HUES6 (cell line): ENCODE measurements around the gene TMEM260.
"Not testable (repeated sequence)": the region's sequence is repeated elsewhere in the genome, so short reads cannot be mapped to it uniquely, and the experiment has no call there.

Source experiments
- H3K27ac ChIP-seq: 2 replicates; pipeline ENCODE4 v1.7.0; 2013; ENCODE audit warnings: low read depth, mild to moderate bottlenecking, low read length, inconsistent platforms
- H3K27me3 ChIP-seq: 2 replicates; pipeline ENCODE4 v1.6.1; 2013; ENCODE audit warnings: low read length; ENCODE audit not compliant: control insufficient read depth, insufficient read depth
- H3K36me3 ChIP-seq: 2 replicates; pipeline ENCODE4 v1.6.1; 2013; ENCODE audit warnings: low read length; ENCODE audit not compliant: control insufficient read depth, insufficient read depth
- H3K4me1 ChIP-seq: 2 replicates; pipeline ENCODE4 v1.6.1; 2013; ENCODE audit warnings: low read length; ENCODE audit not compliant: control insufficient read depth, insufficient read depth
- H3K4me3 ChIP-seq: 2 replicates; pipeline ENCODE4 v1.5.1; 2013; ENCODE audit warnings: low read depth, low read length
- H3K9ac ChIP-seq: one replicate; pipeline ENCODE4 v1.6.1; 2013; ENCODE audit warnings: mild to moderate bottlenecking, low read length
- H3K9me3 ChIP-seq: 2 replicates; pipeline ENCODE4 v1.6.1; 2013; ENCODE audit warnings: low read depth, low read length; ENCODE audit not compliant: control insufficient read depth, insufficient read depth

The TMEM260 gene

GRCh38 chr14:56667290-56667689 is 87.7 kb downstream of the TMEM260 start:
- not testable (repeated sequence) for H3K27me3 ChIP-seq

DNA sequence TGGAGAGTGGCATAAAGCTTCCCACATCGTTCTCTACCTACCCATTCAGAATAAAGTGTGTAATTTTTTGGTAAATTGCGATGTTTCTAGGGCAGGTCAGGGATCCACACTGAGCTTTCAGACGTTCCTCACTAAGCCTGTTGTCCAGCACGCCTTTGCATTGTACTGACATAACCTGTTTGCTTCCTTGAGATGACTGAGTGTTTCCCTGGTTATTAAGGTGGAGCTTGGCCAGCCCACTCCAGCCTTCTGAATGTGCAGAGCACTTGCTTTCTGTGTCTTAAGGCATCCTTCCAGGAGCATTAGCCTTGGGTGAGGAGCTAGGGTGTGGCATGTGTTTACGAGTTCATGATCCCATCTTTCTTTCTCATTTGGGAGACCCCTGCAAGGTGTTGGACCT is 96.4 kb downstream of the TMEM260 start:
- H3K4me1 ChIP-seq = no peaks in the 10 kb centered on the region
- no peaks in the 10 kb centered on the region for H3K36me3 ChIP-seq
- no peak overlapping the region for H3K4me3 ChIP-seq
- no peak overlapping the region for H3K9ac ChIP-seq
- no peaks in the 10 kb centered on the region for H3K27me3 ChIP-seq
- no peak overlapping the region for H3K27ac ChIP-seq
- H3K9me3 ChIP-seq = no peaks in the 10 kb centered on the region

More at GRCh38 chr14:56667290-56667689, 87.7 kb downstream of the TMEM260 start:
- not testable (repeated sequence) for H3K4me3 ChIP-seq, H3K4me1 ChIP-seq, H3K36me3 ChIP-seq, H3K9ac ChIP-seq, H3K27ac ChIP-seq
- peaks cover 20% of the 10 kb centered on the region for H3K9me3 ChIP-seq

DNA sequence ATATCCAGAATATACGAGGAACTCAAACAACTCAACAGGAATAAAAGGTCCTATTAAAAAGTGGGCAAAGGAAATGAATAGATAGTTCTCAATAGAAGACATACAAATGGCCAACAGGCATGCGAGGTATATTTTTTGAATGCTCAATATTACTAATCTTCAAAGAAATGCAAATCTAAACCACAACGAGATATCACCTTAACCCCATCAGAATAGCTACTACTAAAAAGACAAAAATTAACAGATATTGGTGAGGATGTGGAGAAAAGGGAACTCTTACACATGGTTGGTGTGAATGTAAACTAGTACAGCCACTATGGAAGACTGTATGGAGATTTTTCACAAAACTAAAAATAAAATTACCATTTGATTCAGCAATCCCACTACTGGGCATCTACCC is 99.2 kb downstream of the TMEM260 start:
- Histone ChIP-seq H3K9me3 (no peaks in the 10 kb centered on the region), H3K27ac (no peak overlapping the region), H3K4me1 (no peaks in the 10 kb centered on the region), H3K4me3 (no peak overlapping the region), H3K9ac (no peak overlapping the region), H3K36me3 (no peaks in the 10 kb centered on the region), H3K27me3 (no peaks in the 10 kb centered on the region)

- Histone ChIP-seq H3K4me1 (peaks cover 21% of the 10 kb centered on the region), H3K4me3 (no peak overlapping the region), H3K36me3 (no peaks in the 10 kb centered on the region), H3K27ac (no peak overlapping the region), H3K9ac (no peak overlapping the region), H3K27me3 (no peaks in the 10 kb centered on the region), H3K9me3 (no peaks in the 10 kb centered on the region)
Measured at GRCh38 chr14:56686416-56686815, 106.8 kb downstream of the TMEM260 start.

DNA sequence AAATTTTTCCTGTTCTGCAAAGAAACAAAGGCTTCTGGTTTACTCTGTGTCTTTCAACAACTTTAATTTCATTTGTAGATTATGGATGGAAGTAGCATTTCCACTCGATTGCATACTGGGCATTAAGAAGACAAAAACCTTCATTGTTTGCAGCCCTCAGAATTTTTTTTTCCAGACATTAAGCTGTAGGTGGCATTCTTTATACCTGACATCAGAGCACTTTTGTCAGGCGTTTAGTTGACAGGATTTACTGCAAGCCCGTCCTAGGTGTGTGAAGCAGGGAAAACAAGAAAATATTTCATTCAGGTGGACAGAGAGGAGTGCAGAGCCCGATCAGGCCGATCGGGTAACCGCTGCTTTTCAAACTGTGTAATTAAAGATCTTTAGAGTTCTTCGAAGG is 107.5 kb downstream of the TMEM260 start:
- Histone ChIP-seq H3K9me3 (no peaks in the 10 kb centered on the region), H3K27ac (no peak overlapping the region), H3K4me1 (peaks cover 21% of the 10 kb centered on the region), H3K4me3 (no peak overlapping the region), H3K9ac (no peak overlapping the region), H3K27me3 (no peaks in the 10 kb centered on the region), H3K36me3 (no peaks in the 10 kb centered on the region)

- no peaks in the 10 kb centered on the region for H3K9me3 ChIP-seq
- H3K27ac ChIP-seq = no peak overlapping the region
- H3K4me1 ChIP-seq = peaks cover 18% of the 10 kb centered on the region
- H3K36me3 ChIP-seq = no peaks in the 10 kb centered on the region
- H3K9ac ChIP-seq = no peak overlapping the region
- H3K27me3 ChIP-seq = no peaks in the 10 kb centered on the region
- no peak overlapping the region for H3K4me3 ChIP-seq
Measured at GRCh38 chr14:56694609-56695008, 115.0 kb downstream of the TMEM260 start.

DNA sequence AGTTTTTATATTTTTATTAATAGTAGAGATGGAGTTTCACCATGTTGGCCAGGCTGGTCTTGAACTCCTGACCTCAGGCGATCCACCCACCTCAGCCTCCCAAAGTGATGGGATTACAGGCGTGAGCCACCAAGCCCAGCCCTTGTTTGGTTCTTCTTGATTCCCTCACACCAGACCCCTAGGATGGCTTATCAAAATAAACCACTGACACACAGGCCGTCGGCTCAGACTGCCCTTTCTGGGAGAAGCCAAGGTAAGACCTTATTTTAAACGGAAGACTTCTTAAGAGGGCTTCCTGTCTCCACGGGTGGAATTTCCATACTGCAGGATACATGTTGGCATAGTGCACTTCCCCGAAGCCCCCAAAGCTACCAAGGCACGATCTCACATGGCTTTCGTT is 115.6 kb downstream of the TMEM260 start:
- not testable (repeated sequence) for H3K36me3 ChIP-seq, H3K27me3 ChIP-seq, H3K9me3 ChIP-seq, H3K9ac ChIP-seq, H3K4me3 ChIP-seq, H3K27ac ChIP-seq
- peaks cover 15% of the 10 kb centered on the region for H3K4me1 ChIP-seq
